Skin epidermis (tissue), 12 donors: ENCODE results near the gene HM13.
"Not testable (repeated sequence)": the region's sequence is repeated elsewhere in the genome, so short reads cannot be mapped to it uniquely, and the experiment has no call there.

Experiments
- H3K27ac ChIP-seq, 21 experiments: fragments of 200-600 bp; sonication (generic) in 11 of 21; one replicate each; pipeline ENCODE4 v1.5.0; 2020; ENCODE audit warnings: mild to moderate bottlenecking in 3 of 21, inconsistent platforms in 2 of 21, moderate library complexity in 2 of 21
- H3K4me3 ChIP-seq, 7 experiments: fragments of 200-600 bp; sonication (generic) in 2 of 7; one replicate each; pipeline ENCODE4 v1.5.0; 2020; ENCODE audit warnings: inconsistent platforms in 2 of 7, mild to moderate bottlenecking in 2 of 7, moderate library complexity in 1 of 7

Gene HM13

DNA sequence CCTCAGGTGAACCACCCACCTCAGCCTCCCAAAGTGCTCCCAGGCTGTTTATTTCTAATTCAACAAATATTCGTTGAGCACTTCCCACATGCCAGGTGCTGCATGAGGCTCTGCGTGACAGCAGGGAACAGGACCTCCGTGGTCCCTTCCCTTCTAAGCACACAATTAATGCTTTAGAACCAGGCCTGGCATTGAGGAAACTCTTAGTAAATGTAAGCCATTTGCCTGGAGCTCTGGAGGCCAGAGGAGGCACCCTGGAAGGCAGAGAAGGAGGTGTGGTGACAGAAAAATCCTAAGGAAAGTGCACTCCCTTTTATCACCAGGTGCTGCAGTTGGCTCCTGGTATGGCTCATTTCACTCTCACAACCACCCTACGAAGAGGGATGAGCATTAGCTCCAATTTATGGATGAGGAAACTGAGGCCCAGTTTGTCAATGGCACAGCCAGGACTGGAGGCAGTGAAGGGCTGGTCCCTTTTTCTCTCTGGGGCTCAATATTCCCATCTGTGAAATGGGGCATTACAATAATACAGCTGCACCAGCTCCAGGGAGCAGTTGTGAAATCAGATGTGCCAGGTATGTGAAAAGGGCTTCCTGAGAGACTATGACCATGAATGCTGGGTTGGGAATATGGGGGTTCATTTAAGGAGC lies 82.7 kb downstream of the HM13 start:
- peak overlapping the region in 20 of 21 experiments; percentile 2 to 87 (median 69) for H3K27ac ChIP-seq
- no peak overlapping the region for H3K4me3 ChIP-seq

DNA sequence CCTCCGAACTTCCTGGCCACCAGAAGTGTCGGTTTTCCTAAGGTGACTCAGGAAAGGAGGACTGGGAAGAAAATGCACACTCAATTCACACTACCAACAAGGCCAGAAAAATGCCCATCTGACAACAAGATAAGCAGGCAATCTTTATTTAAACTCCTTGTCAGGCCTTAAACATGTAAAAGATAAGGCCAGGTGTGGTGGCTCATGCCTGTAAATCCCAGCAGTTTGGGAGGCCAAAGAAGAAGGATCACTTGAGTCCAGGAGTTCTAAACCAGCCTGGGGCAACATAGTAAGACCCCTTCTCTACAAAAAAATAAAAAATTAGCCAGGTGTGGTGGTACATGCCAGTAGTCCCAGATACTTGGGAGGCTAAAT lies 83.2 kb downstream of the HM13 start:
- Histone ChIP-seq H3K4me3 (no peak overlapping the region), H3K27ac (peak overlapping the region in 6 of 21 experiments; percentile 30 to 86 (median 80))

DNA sequence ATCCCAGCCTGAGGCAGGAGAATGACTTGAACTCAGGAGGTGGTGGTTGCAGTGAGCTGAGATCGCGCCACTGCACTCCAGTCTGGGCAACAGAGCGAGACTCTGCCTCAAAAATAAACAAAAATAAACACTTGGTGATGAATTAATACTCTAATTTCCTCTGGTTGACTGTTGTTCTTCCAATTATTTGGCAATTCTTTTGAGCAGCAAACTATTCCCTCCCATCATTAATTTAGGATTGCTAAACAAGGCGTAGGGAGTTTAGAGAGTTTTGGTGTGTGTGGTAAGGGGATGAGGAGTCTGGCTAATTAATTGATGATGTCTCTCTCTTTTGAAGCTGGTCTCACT lies 88.2 kb downstream of the HM13 start:
- Histone ChIP-seq H3K27ac (peak overlapping the region in 8 of 21 experiments; percentile 1 to 68 (median 48)), H3K4me3 (no peak overlapping the region)

DNA sequence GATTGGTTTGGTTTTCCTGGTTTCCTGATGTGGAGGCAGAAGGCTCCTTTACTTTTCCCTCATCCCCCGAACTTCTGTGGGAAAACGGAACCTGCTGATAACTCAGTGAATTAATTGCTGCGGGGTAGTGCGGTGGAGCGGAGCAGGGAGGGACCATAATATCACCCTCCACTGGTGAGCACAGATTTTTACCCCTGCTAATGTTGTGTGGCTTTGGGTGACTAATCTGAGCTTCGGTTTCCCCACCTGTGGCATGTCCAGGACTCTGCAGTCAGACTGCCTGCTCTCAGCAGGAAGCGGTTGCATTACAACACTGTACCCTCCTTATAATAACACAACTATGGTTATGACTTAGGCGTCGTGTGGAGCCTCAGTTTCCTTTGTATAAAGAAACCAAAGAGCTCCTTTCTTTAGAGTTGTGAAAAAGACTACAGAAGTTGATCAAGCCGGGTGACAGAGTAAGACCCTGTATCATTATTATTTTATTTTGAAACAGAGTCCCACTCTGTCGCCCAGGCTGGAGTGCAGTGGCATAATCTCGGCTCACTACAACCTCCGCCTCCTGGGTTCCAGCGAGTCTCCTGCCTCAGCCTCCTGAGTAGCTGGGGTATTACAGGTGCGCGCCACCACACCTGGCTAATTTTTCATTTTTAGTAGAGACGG lies 88.7 kb downstream of the HM13 start:
- H3K4me3 ChIP-seq = no peak overlapping the region
- peak overlapping the region in 8 of 21 experiments; percentile 11 to 78 (median 56) for H3K27ac ChIP-seq

DNA sequence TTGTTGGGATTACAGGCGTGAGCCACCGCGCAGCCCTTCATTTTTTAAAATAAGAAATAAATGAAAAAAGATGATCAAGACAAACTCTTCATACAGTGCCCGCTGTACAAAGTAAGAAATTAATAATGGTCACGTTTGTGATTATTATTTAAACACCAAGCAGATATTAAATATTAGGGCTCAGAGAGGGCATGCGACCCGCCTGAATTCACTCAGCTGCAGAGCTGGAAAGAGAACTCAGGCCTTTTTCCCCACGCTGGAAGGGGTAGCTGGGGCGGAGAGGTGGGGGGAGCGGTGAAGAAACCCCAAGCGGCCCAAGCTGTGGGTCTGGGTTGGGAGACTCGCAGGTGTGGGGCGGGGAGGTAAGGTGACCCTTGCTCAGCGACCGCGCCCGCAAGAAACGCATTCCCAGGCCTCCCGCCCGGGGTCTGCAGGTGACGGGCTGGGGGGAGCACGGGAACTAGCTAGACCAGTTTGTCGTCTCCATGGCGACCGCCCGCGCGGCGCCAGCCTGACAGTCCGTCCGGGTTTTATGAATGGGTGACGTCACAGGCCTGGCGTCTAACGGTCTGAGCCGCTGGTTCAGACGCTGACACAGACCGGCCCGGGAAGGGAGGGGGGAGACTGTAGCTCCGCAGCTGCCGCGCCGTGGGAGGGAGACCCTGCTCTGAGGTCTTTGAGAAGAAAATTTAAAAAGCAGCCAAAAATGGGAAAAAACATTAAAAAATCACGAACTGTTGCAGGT lies 89.8 kb downstream of the HM13 start:
- peak overlapping the region; percentile 60 to 83 (median 71) for H3K4me3 ChIP-seq
- H3K27ac ChIP-seq = peak overlapping the region in 19 of 21 experiments; percentile 2 to 95 (median 87)

DNA sequence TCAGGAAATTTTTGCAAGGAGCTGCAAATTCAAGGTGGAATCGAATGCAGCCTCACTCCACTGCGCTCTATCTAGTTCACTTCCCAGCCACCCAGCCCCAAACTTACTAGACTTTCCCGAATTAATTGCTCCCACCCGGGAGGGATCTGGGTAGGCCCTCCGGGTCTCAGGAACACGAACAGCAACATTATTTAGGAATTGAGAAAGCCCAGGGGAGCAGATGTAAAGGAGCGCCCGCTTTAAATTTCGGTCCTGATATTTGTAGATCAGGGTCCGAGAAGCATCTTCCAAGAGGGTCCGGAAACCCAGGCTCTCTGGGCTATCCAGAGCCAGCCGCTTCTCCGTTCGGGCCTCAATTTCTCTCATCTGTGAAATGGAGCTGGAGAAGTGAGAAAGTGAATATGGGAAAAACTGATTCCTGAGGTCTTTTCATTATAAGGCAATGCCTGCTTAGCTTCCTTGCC lies 90.4 kb downstream of the HM13 start:
- H3K4me3 ChIP-seq = peak overlapping the region; percentile 60 to 83 (median 71)
- H3K27ac ChIP-seq = peak overlapping the region in 20 of 21 experiments; percentile 2 to 95 (median 86)

DNA sequence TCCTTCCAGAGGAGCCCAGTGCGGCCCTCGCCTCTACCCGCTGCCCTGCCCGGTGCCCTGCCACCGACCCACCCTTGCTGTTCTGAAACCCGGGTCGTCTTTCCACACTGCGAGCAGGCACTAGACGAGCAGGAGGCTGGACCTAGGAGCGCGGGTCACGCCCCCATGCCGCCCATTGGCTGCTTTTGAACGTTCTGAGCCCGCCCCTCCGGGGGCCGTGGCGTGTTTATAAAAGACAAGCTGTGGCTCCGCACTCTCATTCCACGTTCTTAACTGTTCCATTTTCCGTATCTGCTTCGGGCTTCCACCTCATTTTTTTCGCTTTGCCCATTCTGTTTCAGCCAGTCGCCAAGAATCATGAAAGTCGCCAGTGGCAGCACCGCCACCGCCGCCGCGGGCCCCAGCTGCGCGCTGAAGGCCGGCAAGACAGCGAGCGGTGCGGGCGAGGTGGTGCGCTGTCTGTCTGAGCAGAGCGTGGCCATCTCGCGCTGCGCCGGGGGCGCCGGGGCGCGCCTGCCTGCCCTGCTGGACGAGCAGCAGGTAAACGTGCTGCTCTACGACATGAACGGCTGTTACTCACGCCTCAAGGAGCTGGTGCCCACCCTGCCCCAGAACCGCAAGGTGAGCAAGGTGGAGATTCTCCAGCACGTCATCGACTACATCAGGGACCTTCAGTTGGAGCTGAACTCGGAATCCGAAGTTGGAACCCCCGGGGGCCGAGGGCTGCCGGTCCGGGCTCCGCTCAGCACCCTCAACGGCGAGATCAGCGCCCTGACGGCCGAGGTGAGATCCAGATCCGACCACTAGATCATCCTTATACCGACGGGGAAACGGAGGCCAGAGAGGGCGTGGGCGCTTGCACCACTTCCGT lies 91.0 kb downstream of the HM13 start, which contains the start of gene ID1:
Gene ID1, plus strand, starts transcription at position 259 of the 871 bp plus-strand sequence. Its CDS starts 99 bp downstream, at position 358.
- Histone ChIP-seq H3K27ac (peak within 1 kb of the TSS; percentile 48 to 95 (median 87)), H3K4me3 (peak within 1 kb of the TSS; percentile 60 to 83 (median 71))

DNA sequence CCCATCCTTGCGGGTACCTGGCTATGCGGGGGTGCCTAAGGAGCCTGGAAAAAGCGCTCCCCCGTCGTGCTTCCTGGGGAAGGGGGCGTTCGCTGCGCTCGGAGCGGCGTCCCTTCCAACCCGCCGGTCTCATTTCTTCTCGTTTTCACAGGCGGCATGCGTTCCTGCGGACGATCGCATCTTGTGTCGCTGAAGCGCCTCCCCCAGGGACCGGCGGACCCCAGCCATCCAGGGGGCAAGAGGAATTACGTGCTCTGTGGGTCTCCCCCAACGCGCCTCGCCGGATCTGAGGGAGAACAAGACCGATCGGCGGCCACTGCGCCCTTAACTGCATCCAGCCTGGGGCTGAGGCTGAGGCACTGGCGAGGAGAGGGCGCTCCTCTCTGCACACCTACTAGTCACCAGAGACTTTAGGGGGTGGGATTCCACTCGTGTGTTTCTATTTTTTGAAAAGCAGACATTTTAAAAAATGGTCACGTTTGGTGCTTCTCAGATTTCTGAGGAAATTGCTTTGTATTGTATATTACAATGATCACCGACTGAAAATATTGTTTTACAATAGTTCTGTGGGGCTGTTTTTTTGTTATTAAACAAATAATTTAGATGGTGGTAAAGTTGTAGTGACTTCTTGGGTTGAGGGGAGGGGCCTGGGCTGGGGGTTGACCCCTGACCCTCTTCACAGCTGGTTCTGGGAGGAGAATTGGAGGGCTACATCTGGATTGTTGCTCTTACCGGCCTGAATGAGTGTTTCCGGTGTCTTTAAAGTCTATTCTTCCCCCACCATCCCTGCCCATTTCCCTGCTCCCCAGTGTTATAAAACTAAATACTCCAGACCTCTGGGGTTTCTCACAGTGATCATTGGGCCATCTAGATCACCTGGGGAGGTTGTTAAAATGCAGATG lies 91.9 kb downstream of the HM13 start:
- H3K4me3 ChIP-seq = peak overlapping the region; percentile 60 to 83 (median 71)
- peak overlapping the region; percentile 31 to 95 (median 86) for H3K27ac ChIP-seq

DNA sequence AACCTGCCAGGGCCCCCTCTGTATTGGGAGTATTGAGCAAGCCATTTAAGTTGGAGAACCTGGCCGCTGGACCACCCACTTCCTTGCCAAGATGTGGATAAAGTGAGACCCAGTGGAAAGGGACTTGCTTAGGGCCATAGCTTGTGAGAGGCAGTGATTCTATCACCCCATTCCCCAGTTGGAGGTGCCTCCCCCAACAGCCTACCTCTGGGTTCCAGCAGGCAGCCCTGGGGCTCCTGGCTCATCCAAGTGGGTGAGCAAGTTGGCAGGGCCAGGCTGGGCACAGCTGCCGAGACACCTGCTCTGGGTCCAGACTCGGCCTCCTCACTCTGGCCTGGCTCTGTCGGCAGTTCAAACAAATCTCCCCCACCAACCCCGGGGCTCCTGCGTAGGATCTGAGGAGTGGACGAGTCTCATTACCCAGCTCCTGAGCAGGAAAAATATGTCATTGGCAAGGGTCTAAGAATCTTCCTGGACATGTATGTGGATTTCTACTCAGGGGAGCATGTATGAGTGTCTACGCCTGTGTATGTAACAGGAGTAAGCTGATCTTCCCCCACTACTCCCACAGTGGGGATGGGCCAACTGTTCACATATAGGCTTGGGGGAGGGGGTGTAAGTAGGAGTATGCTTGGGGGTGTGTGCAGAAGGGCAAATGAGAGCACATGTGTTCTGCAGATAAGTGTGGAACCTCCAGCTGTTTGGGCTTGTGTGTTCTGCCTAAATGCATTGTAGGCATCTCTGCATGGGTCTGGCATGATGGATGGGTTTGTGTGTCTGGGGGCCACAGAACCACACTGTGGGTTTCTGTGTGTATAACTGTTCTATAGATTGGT lies 92.8 kb downstream of the HM13 start:
- Histone ChIP-seq H3K27ac (peak overlapping the region in 20 of 21 experiments; percentile 73 to 95 (median 87)), H3K4me3 (peak overlapping the region; percentile 60 to 83 (median 71))

DNA sequence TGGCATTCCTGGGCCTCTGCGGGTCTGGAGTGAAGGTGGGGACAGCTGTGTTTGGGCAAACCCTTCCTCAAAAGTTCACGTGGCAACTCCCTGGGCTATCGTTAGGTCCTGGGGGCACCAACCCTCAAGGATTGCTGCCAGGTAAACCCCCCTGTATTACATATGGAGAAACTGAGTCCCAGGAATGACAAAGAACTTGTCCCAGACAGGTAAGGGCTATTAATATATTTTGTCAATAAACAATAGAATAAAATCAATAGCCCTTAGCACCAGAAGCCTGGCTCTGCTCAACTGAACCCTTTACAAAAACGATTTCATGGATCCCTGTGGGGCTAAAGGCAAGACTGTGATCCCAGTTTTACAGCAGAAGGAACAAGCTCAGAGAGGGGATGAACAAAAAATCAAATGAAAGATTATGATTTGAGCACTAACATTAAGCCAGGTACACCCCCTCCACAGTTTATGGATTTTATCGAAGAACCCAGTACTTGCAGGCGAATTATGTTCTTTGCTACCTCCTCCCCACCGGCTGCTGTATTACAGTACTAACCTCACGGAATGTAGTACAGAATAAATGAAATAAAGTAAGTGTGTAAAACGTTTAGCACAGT lies 93.5 kb downstream of the HM13 start:
- peak overlapping the region in 6 of 7 experiments; percentile 5 to 83 (median 70) for H3K4me3 ChIP-seq
- H3K27ac ChIP-seq = peak overlapping the region in 20 of 21 experiments; percentile 29 to 93 (median 84)

DNA sequence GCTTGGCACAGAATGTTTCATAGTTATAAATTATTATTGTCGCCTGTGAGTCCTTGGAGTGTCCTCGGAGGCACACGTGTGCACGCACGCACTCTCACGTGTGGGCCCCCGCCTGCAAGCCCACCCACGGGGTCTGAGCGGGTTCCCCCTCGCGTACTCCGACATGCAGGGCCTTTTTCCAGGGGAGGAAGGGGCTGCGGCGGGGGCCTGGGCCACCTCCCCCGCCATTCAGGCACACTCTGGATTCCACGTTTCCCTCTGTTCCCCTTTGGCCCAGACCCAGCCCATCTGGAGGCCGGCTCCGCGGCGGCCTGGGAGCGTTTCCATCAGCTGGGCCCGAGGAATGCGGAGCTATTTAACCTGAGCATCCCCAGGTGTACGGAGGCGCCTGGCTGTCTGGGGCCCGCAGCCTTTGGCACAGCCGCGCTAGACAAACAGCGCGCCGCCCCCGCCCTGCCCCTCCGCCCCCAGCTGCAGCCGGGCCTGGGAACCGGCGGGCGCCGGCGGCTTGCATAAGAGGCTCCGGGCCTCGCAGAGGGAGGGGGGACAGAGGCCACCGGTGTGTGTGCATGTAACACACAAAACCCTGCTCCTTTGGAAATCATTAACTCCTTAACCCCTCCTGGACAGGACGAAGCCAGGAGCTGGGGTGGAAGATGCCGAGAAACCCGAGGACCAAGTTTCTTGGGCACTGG lies 94.2 kb downstream of the HM13 start:
- Histone ChIP-seq H3K4me3 (peak overlapping the region in 6 of 7 experiments; percentile 5 to 83 (median 10)), H3K27ac (peak overlapping the region in 19 of 21 experiments; percentile 29 to 93 (median 82))

DNA sequence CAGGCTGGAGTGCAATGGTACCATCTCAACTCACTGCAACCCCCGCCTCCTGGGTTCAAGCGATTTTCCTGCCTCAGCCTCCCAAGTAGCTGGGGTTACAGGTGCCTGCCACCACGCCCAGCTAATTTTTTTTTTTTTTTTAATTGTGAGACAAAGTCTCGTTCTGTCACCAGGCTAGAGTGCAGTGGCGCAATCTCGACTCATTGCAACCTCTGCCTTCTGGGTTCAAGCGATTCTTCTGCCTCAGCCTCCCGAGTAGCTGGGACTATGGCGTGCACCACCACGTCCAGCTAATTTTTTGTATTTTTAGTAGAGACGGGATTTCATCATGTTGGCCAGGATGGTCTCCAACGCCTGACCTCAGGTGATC lies 98.0 kb downstream of the HM13 start:
- not testable (repeated sequence) for H3K4me3 ChIP-seq
- peak overlapping the region in 2 of 21 experiments; percentile 62 to 93 for H3K27ac ChIP-seq

DNA sequence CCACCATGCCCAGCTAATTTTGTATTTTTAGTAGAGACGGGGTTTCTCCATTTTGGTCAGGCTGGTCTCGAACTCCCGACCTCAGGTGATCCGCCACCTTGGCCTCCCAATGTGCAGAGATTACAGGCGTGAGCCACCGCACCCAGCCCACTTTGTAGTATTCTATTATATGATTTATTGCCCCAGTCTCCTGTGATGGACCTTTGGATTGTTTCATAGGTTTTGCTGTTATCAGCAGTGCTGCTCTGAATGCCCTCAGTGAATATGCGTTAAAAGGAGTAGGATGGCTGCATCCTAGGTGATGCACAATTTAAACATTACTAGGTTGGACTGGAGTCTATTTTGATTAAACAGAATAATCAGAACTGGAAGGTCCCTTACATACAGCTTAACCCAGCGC lies 101.2 kb downstream of the HM13 start:
- no peak overlapping the region for H3K27ac ChIP-seq
- no peak overlapping the region for H3K4me3 ChIP-seq

DNA sequence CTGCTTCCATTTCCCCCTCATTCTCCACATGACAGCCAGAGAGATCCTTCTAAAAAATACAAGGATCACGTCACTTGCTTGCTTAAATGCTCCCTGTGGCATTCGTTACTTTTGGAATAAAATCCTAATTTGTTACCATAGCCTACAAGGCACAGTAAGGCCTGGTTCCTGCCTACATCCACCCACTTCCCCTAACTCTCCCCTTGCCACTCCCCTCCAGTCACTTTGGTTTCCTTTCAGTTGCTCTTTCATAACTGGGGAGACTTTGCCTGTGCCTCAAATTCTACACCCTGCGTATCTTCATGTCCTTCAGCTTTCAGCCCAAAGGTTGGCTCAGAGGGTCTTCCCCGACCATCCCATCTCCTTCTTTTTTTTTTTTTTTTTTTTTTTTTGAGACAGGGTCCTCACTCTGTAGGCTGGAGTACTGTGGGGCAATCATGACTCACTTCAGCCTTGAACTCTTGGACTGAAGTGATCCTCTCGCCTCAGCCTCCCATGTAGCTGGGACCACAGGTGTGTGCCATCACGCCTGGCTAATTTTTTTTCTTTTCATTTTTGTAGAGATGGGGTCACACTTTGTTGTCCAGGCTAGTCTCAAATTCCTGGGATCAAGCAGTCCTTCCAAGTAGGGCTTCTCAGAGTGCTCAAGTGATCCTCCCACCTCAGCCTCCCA lies 103.3 kb downstream of the HM13 start:
- no peak overlapping the region for H3K27ac ChIP-seq
- H3K4me3 ChIP-seq = no peak overlapping the region
